ENCODE data around the gene GPN2.
"Not testable (repeated sequence)": the region's sequence is repeated elsewhere in the genome, so short reads cannot be mapped to it uniquely, and the experiment has no call there.

GPN2 gene

DNA sequence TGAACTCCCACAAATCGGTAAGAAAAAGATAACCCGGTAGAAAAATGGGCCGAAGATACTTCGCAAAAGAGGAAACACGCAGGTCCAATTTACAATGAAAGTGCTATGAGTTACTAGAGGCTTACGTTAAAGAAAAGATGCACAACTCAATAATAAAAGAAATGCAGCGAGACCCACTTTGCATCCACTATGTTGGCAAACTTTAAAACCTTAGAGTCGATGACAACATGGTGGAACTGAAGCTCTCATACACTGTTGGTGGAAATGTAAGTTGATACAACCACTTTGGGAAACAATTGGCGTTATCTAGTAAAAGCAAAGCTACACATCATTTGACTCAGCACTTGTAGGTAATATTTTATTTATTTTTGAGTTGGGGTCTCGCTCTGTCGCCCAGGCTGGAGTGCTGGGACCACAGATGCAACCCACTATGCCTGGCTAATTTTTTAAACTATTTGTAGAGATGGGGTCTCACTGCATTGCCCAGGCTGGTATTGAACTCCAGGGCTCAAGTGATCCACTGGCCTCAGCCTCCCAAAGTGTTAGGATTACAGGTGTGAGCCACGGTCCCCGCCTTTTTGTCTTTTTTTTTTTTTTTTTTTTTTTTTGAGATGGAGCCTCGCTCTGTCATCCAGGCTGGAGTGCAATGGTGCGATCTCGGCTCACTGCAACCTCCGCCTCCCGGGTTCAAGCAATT, 10.9 kb upstream of the GPN2 start:
- no peak for DNase-seq (ENCODE audit: low read depth)

DNA sequence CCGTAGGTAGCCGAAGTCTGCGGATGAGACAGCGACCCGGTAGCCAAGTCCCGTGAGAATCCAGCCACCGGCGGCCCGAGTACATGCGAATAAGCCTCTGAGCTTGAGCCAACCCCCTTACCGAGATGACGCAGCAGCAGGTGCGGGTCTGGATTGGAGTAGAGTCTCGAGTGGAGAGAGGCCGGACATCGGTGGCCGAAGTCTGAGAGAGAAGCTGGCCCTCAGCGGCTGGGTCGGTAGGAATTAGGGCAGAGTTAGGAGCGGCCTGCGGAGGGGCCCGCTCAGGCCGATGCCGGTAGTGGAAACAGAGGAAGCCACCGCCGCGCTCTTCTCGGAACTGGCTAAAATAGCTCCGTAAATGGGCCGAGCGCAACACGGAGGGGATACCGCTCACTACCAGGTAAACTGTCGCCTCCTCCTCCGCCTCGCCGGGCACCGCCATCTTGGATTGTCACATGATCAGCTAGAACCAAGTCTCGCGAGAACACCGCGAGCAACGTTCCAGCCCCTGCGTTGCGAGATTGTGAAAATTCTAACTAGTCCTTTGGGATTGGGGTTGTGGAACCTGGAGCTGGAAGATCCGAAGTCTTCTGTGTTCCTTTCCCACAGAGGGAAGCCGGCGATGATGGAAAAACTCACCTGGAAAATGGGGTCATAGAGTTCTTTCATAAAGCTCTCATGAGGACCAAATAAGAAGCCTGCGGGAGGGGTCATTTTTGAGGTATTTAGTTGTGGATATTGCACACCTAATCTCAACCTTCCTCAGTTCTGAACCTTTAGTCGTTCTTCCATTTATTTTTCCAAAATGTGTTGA, 10.1 kb upstream of the GPN2 start, which contains the start of gene GPATCH3:
Gene GPATCH3, minus strand, starts transcription at position 467 of the 814 bp plus-strand sequence. Its CDS starts 25 bp downstream, at position 442.
- peak; percentile 81 for DNase-seq (ENCODE audit: low read depth)

DNA sequence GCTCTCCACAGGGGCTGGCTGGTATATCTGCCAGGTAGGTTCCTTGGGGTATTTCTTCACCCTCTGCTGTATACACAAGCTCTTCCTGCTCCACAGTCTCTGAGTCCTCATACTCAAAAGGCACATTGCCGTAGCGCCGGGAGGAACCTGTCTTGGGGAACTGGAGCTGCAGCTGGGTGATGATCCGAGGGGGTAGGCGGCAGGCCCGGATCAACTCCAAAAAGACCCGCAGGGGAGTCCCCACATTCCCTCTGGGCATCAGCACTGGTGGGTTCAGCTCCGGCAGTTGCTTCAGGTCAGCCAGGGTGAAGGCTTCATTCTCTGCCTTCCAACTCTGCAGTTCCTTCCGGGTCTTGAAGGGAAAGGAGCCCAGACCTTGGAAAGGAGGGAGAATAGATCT, 7.3 kb upstream of the GPN2 start:
- DNase-seq (ENCODE audit: low read depth) = no peak

DNA sequence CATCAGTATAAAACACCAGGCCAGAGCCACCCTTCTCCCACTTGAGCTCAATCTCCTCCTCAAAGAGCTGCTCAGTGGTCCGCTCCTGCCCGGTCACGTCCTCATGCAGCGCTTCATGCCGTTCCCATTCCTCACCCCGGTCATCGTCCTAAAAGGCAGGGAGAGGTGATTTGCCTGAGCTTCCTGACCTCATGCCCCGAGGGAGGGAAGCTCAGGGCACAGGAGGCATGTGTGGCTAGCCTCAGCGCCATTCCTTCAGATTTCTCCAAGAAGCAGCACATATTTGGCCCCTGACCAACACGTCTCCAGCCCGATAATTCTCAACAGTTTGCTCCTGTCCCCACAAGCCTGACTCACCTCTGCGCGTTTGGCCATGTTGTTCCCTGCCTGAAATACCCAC, 4.2 kb upstream of the GPN2 start:
- no peak for DNase-seq (ENCODE audit: low read depth)

DNA sequence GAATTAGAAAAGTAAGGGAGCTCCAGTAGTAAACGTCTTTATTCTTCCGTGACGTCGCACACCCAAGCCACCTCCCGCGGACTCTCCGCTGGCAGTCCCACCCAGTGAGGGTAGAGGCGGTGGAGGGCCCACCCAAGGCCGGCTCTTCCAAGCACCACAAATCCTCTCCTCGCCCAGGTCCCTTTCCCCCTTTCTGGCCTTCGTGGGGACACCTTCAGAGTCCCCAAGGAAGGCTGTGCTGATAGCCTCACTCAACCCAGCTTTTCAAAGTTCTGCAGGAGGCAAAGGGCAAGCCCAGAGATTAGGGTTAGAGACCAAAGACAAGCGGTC, 349 bp upstream of the GPN2 start:
- DNase-seq (ENCODE audit: low read depth) = no peak

DNA sequence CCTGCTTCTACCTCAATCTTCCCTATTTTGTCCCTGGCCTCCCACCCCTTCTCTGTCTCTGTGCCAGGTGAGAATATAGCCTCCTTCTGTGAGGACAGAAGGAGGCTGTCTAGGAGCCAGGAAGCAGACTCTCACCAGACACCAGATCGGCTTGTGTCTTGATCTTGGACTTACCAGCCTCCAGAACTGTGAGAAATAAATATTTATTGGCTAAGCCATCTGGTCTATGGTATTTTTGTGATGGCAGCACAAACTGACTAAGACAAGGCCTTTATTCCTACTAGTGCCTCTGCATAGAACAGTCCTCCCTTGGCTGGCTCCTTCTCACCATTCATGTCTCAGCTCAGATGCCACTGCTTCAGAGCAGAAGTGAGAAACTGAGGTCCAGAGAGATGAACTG, 1.9 kb downstream of the GPN2 start:
- DNase-seq (ENCODE audit: low read depth) = no peak

DNA sequence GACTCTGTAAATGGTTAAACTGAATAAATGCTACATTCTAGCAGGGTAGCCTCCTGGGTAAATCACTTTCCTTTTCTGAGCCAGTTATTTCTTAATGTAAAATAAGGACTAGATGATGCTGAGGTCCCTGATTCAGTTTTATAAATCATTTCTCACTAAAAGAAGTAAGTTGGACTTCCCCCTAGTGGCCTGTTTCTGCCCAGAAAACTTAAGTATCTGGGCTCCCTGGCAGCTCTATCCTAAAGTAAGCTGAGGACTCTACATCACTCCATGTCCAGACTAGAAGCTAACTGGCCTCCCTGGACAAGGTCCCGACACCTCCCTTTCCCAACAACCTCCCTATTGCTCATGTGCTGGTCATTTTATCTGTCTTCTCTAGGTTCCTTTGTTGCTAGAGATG, 3.0 kb downstream of the GPN2 start:
- no peak for DNase-seq (ENCODE audit: low read depth)

DNA sequence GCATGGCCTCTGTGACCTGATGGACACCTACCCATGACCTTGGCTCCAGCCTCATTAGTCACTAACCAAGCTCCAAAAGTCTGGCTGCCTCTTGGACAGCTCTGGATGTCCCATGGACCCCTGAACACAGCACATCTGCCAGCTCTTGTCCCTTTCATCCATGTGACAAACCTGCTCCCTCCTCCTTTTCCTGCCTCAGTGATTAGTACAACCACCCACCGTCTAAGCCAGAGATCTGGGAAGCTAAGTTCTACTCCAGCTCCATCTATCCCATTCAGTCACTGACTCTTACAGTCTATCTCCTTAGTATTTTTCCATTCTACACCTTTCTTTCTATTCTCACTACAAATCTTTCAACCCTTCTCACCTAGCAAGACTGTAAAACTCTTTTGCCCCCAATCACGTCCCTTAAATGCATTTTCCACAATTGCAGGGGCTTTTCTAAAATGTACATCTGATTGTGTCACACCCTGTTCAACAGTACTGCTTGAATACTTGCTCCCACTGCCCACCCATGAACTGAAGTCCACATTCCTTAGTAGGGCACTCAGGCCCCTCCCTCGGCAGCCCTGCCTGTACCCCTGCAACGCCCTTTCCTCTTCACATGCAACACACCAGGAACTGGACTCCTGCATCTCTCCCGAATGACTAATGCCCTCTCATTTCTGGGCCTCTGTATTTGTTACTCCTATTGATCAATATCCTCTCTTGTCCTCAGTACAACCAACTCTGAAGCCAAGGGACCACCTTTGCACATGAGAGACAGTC, 7.2 kb downstream of the GPN2 start:
- no peak for DNase-seq (ENCODE audit: low read depth)

DNA sequence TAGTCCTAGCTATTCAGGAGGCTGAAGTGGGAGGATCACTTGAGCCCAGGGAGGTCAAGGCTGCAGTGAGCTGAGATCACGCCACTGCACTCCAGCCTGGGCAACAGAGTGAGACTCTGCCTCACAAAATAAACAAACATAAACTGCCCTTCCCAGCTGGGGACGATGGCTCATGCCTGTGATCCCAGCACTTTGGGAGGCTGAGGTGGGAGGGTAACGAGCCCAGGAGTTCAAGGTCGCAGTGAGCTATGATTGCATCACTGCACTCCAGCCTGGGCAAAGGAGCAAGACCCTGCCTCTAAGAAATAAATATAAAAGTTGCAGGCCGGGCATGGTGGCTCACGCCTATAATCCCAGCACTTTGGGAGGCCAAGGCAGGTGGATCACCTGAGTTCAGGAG, 8.5 kb downstream of the GPN2 start:
- not testable (repeated sequence) for DNase-seq (ENCODE audit: low read depth)

DNA sequence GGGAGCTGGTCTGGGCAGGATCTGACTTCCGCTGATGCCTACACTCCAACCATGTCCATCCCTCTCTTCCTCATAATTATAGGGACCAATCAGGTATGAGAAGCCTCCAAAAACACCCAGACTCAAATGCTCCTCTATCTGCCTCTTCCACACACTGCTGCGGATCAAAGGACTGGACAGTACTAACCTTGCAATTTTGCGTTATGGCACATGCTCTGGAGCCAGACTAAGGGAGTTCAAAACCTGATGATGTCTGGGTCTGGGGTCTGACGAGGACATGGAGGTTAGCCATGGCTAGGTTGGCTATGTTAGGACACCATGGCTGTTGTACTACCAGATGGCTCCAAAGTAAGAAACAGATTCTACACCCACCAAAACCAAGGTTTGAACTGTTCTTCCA, 10.3 kb downstream of the GPN2 start:
- DNase-seq (ENCODE audit: low read depth) = no peak

DNA sequence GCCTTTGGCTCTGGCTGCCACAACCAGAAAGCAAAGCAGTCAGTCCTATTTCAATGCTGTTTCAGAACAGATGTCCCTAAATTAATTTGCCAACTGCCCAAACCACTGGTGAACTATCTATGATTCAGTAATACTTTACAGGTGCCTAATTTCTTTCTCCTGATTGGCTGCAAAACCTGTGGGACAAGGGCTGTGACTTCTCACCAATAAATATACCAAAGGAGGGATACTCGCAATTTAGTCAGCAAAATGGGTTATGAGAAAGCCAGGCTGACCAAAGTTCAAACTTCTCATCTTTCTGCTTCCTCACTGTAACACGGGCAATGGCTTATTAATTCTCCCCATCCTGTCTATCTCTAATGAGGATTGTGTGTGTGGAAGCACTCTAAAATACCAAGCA, 12.8 kb downstream of the GPN2 start:
- no peak for DNase-seq (ENCODE audit: low read depth)

DNA sequence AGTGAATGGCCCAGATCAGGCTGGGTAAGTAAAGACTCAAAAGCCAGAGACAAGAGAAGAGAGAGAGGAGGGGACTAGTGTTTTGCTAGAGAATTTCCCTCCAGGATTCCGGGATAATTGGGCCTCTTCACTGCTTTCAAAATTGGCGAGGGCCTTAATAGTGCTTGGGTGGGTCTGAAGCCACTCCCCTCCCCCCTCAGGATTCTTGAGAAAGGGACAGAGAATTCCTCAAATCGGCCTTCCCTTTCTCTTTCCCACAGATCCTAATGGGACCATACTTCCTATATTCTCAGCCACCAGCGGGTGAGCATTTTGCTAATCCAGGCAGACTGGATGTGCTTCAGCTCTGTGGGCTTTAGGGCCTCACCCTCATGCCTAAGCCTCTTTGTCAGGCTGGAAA, 15.2 kb downstream of the GPN2 start:
- DNase-seq (ENCODE audit: low read depth) = no peak

DNA sequence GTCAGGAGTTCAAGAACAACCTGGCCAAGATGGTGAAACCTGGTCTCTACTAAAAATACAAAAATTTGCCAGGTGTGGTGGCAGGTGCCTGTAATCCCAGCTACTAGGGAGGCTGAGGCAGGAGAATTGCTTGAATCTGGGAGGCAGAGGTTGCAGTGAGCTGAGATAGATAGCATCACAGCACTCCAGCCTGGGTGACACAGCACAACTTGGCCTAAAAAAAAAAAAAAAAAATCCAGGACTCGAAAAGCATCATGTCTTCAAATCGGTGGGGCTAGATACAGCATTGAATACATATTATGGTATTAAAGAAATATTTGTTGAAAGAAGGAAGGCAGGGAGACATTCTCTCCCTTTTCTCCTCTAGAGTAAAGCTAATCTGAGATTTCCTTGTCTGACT, 17.0 kb downstream of the GPN2 start:
- DNase-seq (ENCODE audit: low read depth) = not testable (repeated sequence)

DNA sequence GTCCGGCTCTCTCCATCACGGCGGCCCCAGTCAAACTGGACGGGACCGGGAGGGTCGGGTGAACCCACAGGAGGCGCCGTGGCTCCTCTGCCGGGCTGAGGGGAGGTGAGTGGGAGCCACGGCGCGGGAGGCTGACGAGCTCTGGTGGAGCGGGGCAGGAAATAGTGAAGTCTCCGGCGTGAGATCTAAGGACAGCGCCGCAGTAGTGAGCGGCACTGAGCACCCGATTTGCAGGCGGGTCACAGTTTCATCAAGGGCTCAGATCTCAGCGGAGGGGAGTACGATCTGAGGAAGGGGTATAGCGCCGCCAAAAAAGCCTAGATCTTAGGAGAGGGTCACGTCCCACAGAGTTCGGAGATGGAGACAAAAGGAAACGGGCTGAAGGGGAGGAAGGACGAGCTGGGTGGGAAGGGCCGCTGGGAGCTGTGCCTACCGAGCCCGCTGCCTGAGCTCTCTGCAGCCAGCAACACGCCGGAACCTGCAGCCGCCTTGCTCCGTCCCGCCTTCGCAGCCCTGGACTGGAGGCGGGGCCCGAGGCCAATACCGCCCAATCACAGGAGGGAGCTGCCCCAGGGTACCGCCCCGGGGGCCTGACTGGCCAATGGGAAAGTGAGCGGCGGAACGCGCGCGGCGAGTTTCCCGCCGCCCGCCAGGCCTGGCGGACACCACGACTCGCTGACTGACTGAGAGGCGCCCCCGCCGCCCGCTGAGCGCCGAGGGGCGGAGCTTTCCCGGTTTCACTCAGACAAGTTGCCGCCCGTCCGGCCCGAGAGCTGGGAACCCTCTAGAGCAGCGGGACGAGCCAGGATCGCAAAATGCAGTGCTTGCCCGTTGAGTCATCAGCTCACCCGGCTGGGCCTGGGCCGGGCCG, 25.2 kb downstream of the GPN2 start:
- peak; percentile 87 for DNase-seq (ENCODE audit: low read depth)

DNA sequence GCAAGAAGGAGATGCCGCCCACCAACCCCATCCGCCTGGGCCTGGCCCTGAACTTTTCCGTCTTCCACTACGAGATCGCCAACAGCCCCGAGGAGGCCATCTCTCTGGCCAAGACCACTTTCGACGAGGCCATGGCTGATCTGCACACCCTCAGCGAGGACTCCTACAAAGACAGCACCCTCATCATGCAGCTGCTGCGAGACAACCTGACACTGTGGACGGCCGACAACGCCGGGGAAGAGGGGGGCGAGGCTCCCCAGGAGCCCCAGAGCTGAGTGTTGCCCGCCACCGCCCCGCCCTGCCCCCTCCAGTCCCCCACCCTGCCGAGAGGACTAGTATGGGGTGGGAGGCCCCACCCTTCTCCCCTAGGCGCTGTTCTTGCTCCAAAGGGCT, 26.4 kb downstream of the GPN2 start:
- no peak for DNase-seq (ENCODE audit: low read depth)

DNA sequence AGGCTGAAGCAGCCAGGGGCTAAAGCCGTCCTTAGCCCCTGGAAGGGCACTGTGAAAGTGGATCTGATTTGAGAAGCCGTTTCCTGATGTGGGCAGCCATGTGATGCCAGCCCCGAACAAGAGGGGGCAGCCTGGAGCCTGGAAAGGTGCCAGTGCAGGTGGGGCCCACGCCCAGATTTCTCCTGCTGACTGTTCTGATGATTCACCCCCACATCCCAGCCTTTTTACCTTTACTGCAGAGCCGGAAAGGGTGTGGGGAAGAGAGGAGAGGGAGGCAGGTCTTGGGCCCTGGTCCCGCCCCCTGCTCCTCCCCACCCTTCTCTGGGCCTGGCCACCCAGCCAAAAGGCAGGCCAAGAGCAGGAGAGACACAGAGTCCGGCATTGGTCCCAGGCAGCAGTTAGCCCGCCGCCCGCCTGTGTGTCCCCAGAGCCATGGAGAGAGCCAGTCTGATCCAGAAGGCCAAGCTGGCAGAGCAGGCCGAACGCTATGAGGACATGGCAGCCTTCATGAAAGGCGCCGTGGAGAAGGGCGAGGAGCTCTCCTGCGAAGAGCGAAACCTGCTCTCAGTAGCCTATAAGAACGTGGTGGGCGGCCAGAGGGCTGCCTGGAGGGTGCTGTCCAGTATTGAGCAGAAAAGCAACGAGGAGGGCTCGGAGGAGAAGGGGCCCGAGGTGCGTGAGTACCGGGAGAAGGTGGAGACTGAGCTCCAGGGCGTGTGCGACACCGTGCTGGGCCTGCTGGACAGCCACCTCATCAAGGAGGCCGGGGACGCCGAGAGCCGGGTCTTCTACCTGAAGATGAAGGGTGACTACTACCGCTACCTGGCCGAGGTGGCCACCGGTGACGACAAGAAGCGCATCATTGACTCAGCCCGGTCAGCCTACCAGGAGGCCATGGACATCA, 27.1 kb downstream of the GPN2 start, which contains the start of gene SFN:
Gene SFN, plus strand, starts transcription at position 369 of the 904 bp plus-strand sequence. Its CDS starts 64 bp downstream, at position 433.
- DNase-seq (ENCODE audit: low read depth) = no peak

DNA sequence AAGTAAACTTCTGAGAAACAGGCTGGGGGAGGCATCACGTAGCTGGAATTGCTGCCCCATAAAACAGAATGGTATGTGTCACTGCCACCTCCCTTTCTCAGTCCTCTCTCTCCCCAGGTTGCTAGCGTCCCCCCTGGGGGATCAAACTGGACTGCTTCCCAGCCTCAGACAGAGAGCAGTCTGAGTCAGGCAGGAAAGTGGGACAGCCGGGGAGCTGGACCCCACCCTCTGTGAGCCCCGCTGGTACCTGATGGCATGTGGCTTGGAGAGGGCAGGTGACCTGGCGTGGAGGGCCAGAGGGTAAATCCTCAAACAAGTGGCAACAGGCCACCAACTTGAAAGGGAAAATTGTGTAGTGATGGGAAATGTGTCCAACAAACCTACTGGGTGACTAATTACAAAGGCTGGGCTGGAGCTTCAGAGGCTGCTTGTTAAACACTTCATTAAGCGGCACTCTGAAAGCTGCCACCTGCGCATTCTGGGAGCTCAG, 28.1 kb downstream of the GPN2 start:
- no peak for DNase-seq (ENCODE audit: low read depth)

DNA sequence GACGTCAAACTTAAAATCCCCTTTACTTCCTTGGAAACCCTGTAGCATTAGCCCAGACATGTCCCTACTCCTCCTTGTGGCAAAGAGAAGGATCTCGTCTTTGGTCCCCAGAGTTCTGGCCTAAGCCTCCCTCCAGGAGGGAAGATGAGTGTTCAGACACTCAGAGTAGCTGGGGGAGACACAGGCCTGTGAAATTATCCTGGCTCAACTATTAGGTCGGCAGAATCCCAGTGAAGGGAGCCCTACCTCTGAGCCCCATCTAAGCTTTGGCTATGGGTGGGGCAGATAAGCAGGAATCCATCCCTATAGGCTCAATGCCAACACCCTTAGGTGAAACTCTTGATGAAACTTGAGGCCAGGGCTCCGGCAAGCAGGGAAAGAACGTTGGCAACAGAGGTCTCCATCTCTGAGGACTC, 28.8 kb downstream of the GPN2 start:
- no peak for DNase-seq (ENCODE audit: low read depth)

DNA sequence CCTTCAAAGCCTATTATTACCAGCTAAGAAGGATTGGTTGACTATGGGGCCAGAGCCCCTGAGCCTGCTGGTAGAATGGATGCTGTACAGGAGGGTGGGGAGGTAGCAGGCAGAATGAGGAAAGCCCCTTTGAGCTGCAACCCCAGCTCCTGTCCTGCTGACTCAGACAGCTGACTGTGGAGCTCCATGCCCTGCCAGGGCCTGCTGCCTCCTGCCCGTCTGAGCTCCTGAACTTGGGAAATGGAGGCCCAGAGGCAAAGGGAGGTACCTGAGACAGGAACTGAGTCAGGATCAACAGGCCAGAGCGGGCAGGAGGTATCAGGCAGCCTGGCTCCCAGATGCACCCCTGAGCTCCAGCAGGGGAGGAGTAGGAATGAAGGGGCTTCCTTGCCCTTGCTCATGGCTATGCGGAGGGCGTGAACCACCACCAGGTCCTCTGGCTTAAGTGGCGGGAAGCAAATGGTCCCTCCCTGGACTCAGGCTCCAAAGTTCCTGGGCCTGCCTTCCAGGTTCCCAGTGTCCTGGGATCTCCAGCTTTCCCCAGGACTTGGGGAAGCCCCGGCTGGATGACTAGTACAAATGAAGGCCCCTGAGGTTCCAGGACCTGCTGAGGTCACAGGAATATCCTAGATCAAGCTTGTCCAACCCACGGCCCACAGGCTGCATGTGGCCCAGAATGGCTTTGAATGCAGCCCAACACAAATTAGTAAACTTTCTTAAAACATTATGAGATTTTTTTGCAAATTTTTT, 31.0 kb downstream of the GPN2 start:
- no peak for DNase-seq (ENCODE audit: low read depth)

DNA sequence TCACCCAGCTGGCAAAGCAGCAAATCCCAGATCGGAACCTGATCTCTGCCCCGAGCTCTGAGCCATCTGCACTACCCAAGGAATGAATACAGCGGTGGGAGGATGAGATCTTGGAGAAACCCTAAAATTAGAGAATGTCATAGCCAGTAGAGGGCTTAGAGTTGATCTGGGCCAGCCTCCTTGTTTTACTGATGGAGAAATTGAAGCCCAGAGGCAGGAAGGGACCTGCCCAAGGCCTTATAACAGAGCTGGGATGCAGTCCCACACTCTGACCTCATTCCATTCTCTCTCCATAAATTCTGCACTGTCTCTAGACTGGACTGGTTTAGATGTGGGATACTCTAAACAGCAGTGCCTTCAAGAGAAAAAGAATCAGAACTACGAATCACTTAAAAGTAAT, 31.9 kb downstream of the GPN2 start:
- no peak for DNase-seq (ENCODE audit: low read depth)
